MM.1S (cell line): ENCODE results near the gene LCP2.

ENCODE experiments used
- CTCF ChIP-seq: fragments of 300-600 bp; sonication (generic); IDR thresholded peaks from 2 replicates; pipeline ENCODE4 v1.5.1; 2016; ENCODE audit warnings: antibody characterized with exemption, low read length, mixed read lengths
- EZH2 ChIP-seq: fragments of 300-600 bp; sonication (generic); optimal IDR thresholded peaks from 2 replicates; pipeline ENCODE3; 2017; ENCODE audit warnings: low read depth, mild to moderate bottlenecking, antibody characterized with exemption, low read length, mixed read lengths
- EZH2phosphoT487 ChIP-seq: fragments of 300-600 bp; sonication (generic); IDR thresholded peaks from 2 replicates; pipeline ENCODE4 v1.6.1; 2018; ENCODE audit warnings: antibody characterized with exemption, low read length

- TF ChIP-seq CTCF (no peak), EZH2phosphoT487 (no peak), EZH2 (no peak)
Observed at GRCh38 chr5:170296036-170296934, 1.3 kb downstream of the LCP2 start.
